MCF 10A (cell line): ENCODE data around the gene PCDHGB1. TPM values are rescaled to one million over a fixed set of nuclear protein-coding genes. Genes with fewer than 3 reads are reported as not detected.

Experiments used
- BruUV-seq: library from RNA; stranded (reverse); fragments of 400-500 nt; replicated peaks from 2 replicates; lab custom pipeline; 2021; lab: Mats Ljungman, UMichigan
- CTCF ChIA-PET: fragments of 300-600 bp; sonication (Branson Sonifier 250); formaldehyde crosslinking; extraction: SDS; loops from one replicate; lab custom pipeline; 2021; ENCODE audit warnings: antibody characterized with exemption, inconsistent platforms; lab: Yijun Ruan, JAX
- POLR2A ChIA-PET: fragments of 300-600, 350-650 bp; sonication (Branson Sonifier 250); formaldehyde crosslinking; extraction: SDS; loops from one replicate; lab custom pipeline; 2020; ENCODE audit warnings: antibody characterized with exemption, inconsistent platforms; lab: Yijun Ruan, JAX
- DNase-seq: peaks from one replicate; pipeline ENCODE4 v3.0.0-alpha.2; 2018; ENCODE audit not compliant: unreplicated experiment
- H3K27ac Mint-ChIP-seq: one replicate; pipeline ENCODE4 v1.8.0; 2022; ENCODE audit warnings: mild to moderate bottlenecking, low read depth, mixed read lengths; ENCODE audit not compliant: unreplicated experiment
- H3K27me3 Mint-ChIP-seq: one replicate; pipeline ENCODE4 v1.8.0; 2022; ENCODE audit warnings: mixed read lengths; ENCODE audit not compliant: insufficient read depth, unreplicated experiment
- H3K36me3 Mint-ChIP-seq: one replicate; pipeline ENCODE4 v1.8.0; 2022; ENCODE audit warnings: mild to moderate bottlenecking, moderate library complexity, mixed read lengths; ENCODE audit not compliant: insufficient read depth, unreplicated experiment
- H3K4me1 Mint-ChIP-seq: one replicate; pipeline ENCODE4 v1.8.0; 2022; ENCODE audit warnings: mixed read lengths; ENCODE audit not compliant: insufficient read depth, unreplicated experiment
- H3K4me3 Mint-ChIP-seq: one replicate; pipeline ENCODE4 v1.8.0; 2022; ENCODE audit warnings: mild to moderate bottlenecking, moderate library complexity, mixed read lengths; ENCODE audit not compliant: unreplicated experiment
- H3K9me3 Mint-ChIP-seq: one replicate; pipeline ENCODE4 v1.8.0; 2022; ENCODE audit warnings: mixed read lengths; ENCODE audit not compliant: unreplicated experiment
- intact Hi-C: fragments of 100-400 bp; cut with micrococcal nuclease; formaldehyde crosslinking; loops from 2 replicates; pipeline ENCODE4 v1.14.1; 2022
- total RNA-seq: library from RNA; stranded (reverse); gene quantifications from 2 replicates; pipeline ENCODE4 v1.2.3, GENCODE V29; 2022
- TF ChIP-seq, protein P1 (sequence below): fragments of 200-600 bp; IDR thresholded peaks from one replicate; pipeline ENCODE4 v1.8.0; 2022; ENCODE audit warnings: antibody characterized with exemption, mild to moderate bottlenecking; ENCODE audit not compliant: unreplicated experiment

Gene PCDHGB1
- total RNA-seq, 1 experiment from 2014 or later: 0.19 TPM

DNA sequence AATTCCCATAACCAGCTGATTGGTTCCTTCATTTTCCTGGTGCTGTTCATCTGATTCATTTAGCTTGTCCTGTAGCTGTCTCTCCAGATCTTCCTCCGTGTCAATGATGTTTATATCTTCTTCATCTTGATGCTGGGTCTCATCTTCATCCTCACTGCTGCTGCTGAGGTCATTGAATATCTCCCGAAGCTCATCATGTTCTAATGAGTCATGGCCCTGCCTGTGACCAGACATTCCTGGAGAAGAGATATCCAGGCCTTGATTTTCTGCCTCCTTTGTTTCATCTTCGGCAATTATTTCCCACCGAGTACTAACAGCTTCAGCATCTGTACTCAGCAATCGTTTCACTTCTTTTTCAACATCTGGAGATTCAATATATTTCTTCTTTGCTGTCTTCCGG is 30.7 kb upstream of the PCDHGB1 start:
- Mint-ChIP-seq H3K9me3 (peaks cover 41% of the 10 kb centered on the region), H3K27ac (no peak overlapping the region), H3K36me3 (peaks cover 66% of the 10 kb centered on the region), H3K4me3 (peak overlapping the region; percentile 99), H3K27me3 (no peaks in the 10 kb centered on the region), H3K4me1 (peaks cover 14% of the 10 kb centered on the region)
- ChIA-PET CTCF (interaction anchor here (0.6 to 4.8 kb wide), 29 partner anchors 9 to 1078 kb away, joined by 3 to 56 read pairs (median 7); partner anchors contain the start of genes PCDHB10, PCDHB11, PCDHB14 and PCDHGA1), POLR2A (interaction anchor here (1.3 to 5.0 kb wide), 7 partner anchors 16 to 239 kb away, joined by 3 to 60 read pairs (median 10); partner anchors contain the start of genes PCDHB15, PCDHGB3 and PCDHGC3)
- TF ChIP-seq, protein P1, sequence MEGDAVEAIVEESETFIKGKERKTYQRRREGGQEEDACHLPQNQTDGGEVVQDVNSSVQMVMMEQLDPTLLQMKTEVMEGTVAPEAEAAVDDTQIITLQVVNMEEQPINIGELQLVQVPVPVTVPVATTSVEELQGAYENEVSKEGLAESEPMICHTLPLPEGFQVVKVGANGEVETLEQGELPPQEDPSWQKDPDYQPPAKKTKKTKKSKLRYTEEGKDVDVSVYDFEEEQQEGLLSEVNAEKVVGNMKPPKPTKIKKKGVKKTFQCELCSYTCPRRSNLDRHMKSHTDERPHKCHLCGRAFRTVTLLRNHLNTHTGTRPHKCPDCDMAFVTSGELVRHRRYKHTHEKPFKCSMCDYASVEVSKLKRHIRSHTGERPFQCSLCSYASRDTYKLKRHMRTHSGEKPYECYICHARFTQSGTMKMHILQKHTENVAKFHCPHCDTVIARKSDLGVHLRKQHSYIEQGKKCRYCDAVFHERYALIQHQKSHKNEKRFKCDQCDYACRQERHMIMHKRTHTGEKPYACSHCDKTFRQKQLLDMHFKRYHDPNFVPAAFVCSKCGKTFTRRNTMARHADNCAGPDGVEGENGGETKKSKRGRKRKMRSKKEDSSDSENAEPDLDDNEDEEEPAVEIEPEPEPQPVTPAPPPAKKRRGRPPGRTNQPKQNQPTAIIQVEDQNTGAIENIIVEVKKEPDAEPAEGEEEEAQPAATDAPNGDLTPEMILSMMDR: no peak
- no peak for DNase-seq
- intact Hi-C loops: no loop called here
- BruUV-seq: no TSS peak

DNA sequence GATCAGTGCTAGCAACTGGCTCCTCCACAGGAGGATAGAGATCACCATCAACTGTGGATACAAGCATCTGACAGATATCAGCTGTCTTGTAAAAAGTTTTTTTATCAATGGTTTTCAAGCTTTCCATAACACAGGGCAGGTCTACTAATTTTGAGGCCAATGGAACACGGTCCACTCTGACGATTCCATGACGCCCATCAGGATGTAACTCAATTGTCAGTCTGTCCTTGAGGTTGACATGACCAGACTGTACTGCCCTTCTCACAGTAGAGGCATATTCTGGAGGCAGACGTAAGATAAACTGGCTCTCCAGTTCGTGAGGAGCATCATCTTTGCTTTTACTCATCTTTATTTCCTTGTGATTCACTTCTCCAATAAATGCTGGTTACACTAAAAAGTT is 30.2 kb upstream of the PCDHGB1 start:
- intact Hi-C loops: loop anchor here (1.0 kb wide), 2 partner anchors 205 to 241 kb away; no protein-coding TSS in a partner anchor
- peaks cover 14% of the 10 kb centered on the region for H3K4me1 Mint-ChIP-seq
- TF ChIP-seq, protein P1: no peak
- no peak for DNase-seq
- no TSS peak for BruUV-seq
- H3K36me3 Mint-ChIP-seq: peaks cover 63% of the 10 kb centered on the region
- CTCF ChIA-PET: interaction anchor here (0.6 to 4.8 kb wide), 56 partner anchors 8 to 1471 kb away, joined by 3 to 56 read pairs (median 6); partner anchors contain the start of genes PCDHB10, PCDHB11, PCDHB13 and PCDHB14
- H3K27ac Mint-ChIP-seq: peak overlapping the region; percentile 100
- POLR2A ChIA-PET: interaction anchor here (0.8 to 5.0 kb wide), 33 partner anchors 8 to 317 kb away, joined by 3 to 60 read pairs (median 5); partner anchors contain the start of genes DIAPH1, HDAC3, PCDHB14 and PCDHB15
- peak overlapping the region; percentile 99 for H3K4me3 Mint-ChIP-seq
- peaks cover 40% of the 10 kb centered on the region for H3K9me3 Mint-ChIP-seq
- no peaks in the 10 kb centered on the region for H3K27me3 Mint-ChIP-seq

DNA sequence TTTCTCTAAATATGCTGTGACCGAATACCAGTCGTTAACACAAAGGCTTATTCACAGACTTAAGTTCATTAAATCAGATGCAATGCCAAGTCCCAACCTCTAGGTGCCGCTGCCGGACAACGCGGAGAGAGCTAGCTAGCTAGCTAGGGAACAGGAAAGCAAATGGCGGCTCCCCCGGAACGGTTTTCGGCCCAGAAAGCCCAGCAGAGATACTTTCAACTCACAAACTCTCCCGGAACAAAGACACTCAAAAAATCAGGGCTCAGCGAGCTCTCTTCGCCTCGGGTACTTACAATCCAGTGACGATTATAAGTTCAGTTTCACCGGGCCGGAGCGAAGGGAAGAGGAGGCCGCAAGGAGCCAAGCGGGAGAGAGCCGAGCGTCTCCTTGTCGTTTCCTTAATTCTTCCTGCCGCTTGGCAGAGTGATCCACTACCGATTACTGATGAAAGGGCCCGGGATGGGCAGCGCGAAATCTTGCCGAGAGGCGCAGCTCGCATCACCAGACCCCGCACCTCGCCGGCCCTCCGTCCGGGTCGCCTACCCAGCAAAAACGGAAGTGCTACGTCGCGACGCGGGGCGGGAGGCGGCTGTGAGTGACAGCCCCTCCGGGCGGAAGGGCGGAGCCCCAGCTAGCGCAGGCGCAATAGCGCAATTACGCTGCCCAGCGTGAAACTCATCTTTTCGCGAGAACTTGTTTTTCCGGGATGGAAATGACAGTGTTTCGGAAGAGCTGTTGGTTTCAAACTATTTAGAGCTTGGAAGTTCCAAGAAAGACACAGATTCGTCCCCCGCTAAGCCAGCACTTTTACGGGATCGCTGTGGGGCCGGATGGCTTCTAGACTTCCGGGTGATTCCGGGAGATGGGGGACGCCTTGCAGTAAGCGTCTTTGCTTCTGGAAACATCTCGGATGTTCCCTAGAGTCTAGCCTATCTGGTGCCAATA is 29.4 kb upstream of the PCDHGB1 start, which contains the start of gene TAF7:
Gene TAF7, minus strand, starts transcription at position 560 of the 945 bp plus-strand sequence. CDS start 740 bp downstream, outside the sequence.
- ChIA-PET CTCF (interaction anchor here (0.6 to 4.8 kb wide), 71 partner anchors 9 to 1470 kb away, joined by 3 to 56 read pairs (median 4); partner anchors contain the start of genes DIAPH1, PCDHB10, PCDHB11 and PCDHB13), POLR2A (interaction anchor here (0.6 to 5.0 kb wide), 46 partner anchors 9 to 620 kb away, joined by 3 to 60 read pairs (median 4); partner anchors contain the start of genes DIAPH1, HDAC3, PCDHB10 and PCDHB11)
- Mint-ChIP-seq H3K27me3 (no peaks in the 10 kb centered on the region), H3K9me3 (peaks cover 37% of the 10 kb centered on the region), H3K4me3 (peak within 1 kb of the TSS; percentile 99), H3K4me1 (peaks cover 14% of the 10 kb centered on the region), H3K27ac (peak within 1 kb of the TSS; percentile 100), H3K36me3 (peaks cover 55% of the 10 kb centered on the region)
- intact Hi-C loops: loop anchor here (1.0 kb wide), 2 partner anchors 204 to 240 kb away; no protein-coding TSS in a partner anchor
- BruUV-seq: TSS peak; percentile 65
- TF ChIP-seq, protein P1: peak; percentile 90
- DNase-seq: peak; percentile 95
